Measurements from ENCODE around the gene TMEM69.
"Not testable (repeated sequence)": the region's sequence is repeated elsewhere in the genome, so short reads cannot be mapped to it uniquely, and the experiment has no call there.

Gene TMEM69

GRCh38 chr1:45679123-45679522 lies 8.9 kb upstream of the TMEM69 start:
- DNase-seq = no peak

- DNase-seq = no peak
Observed at GRCh38 chr1:45682942-45683341, 5.0 kb upstream of the TMEM69 start.

GRCh38 chr1:45684402-45684801 lies 3.6 kb upstream of the TMEM69 start:
- DNase-seq = no peak

GRCh38 chr1:45685308-45686014 lies 2.5 kb upstream of the TMEM69 start:
- no peak for DNase-seq

- peak; percentile 81 for DNase-seq
Observed at GRCh38 chr1:45686015-45686287, 2.0 kb upstream of the TMEM69 start.

GRCh38 chr1:45686288-45687013 lies 1.5 kb upstream of the TMEM69 start, which contains the start of gene GPBP1L1:
GPBP1L1 (minus strand) TSS chr1:45686533; CDS start chr1:45659087, 27,446 bp downstream.
- DNase-seq = peak; percentile 99

- DNase-seq = peak; percentile 99
Observed at GRCh38 chr1:45687014-45687753, 797 bp upstream of the TMEM69 start.

- not testable (repeated sequence) for DNase-seq
Observed at GRCh38 chr1:45693811-45694210, 5.8 kb downstream of the TMEM69 start.

GRCh38 chr1:45694823-45695222 lies 6.8 kb downstream of the TMEM69 start:
- no peak for DNase-seq

- no peak for DNase-seq
Observed at GRCh38 chr1:45704637-45705036, 16.7 kb downstream of the TMEM69 start.

GRCh38 chr1:45713711-45714110 lies 25.7 kb downstream of the TMEM69 start:
- DNase-seq = no peak

- no peak for DNase-seq
Observed at GRCh38 chr1:45716700-45717099, 28.7 kb downstream of the TMEM69 start.

GRCh38 chr1:45717386-45717785 lies 29.4 kb downstream of the TMEM69 start:
- DNase-seq = not testable (repeated sequence)

GRCh38 chr1:45718289-45718688 lies 30.3 kb downstream of the TMEM69 start:
- no peak for DNase-seq

- DNase-seq = no peak
Observed at GRCh38 chr1:45721207-45721606, 33.2 kb downstream of the TMEM69 start.

- DNase-seq = no peak
Observed at GRCh38 chr1:45722809-45723208, 34.8 kb downstream of the TMEM69 start.

GRCh38 chr1:45723248-45723930 lies 35.4 kb downstream of the TMEM69 start:
- DNase-seq = no peak

GRCh38 chr1:45726007-45726406 lies 38.0 kb downstream of the TMEM69 start:
- not testable (repeated sequence) for DNase-seq

GRCh38 chr1:45730075-45730779 lies 42.2 kb downstream of the TMEM69 start:
- peak; percentile 71 for DNase-seq

- no peak for DNase-seq
Observed at GRCh38 chr1:45730780-45731319, 42.9 kb downstream of the TMEM69 start.

- no peak for DNase-seq
Observed at GRCh38 chr1:45739137-45739536, 51.2 kb downstream of the TMEM69 start.

GRCh38 chr1:45739641-45740156 lies 51.7 kb downstream of the TMEM69 start:
- DNase-seq = not testable (repeated sequence)
